Measurements from ENCODE around the gene SRL.

- TF ChIP-seq, protein P1, sequence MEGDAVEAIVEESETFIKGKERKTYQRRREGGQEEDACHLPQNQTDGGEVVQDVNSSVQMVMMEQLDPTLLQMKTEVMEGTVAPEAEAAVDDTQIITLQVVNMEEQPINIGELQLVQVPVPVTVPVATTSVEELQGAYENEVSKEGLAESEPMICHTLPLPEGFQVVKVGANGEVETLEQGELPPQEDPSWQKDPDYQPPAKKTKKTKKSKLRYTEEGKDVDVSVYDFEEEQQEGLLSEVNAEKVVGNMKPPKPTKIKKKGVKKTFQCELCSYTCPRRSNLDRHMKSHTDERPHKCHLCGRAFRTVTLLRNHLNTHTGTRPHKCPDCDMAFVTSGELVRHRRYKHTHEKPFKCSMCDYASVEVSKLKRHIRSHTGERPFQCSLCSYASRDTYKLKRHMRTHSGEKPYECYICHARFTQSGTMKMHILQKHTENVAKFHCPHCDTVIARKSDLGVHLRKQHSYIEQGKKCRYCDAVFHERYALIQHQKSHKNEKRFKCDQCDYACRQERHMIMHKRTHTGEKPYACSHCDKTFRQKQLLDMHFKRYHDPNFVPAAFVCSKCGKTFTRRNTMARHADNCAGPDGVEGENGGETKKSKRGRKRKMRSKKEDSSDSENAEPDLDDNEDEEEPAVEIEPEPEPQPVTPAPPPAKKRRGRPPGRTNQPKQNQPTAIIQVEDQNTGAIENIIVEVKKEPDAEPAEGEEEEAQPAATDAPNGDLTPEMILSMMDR (IDR thresholded peaks at IDR 0.05): no peak
- TF ChIP-seq POLR2A (IDR thresholded peaks at IDR 0.05): no peak
These were observed 22.7 kb upstream of the SRL start for GRCh38 chr16:4264546-4264945.
